ENCODE measurements around the gene BPIFB3.

Gene BPIFB3

DNA sequence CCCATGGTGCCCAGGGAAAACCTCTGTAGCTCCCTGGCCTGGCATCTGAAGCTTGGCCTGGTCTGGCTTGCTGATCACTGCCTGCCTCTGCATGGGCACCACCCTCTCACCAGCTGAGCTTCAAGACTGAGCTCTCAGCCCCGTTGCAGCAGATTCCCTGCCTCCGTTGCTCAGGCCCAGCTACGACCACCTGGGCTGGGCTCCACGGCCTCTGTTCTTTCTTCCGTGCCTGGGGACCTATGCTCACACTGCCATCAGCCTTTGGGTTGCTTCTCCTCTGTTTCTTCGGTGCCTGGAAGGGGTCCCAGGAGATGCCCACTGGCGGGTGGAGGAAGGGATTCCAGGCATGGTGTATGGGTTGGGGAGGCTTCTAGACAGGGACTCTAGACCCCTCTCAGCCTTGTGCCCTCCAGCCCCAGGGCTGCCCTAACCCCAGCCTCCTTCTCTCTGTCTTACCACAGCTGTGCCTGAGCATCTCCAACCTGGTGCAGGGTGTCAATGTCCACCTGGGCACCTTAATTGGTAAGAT lies 37.1 kb upstream of the BPIFB3 start:
- DNase-seq (ENCODE audit: low spot score), result no peak

DNA sequence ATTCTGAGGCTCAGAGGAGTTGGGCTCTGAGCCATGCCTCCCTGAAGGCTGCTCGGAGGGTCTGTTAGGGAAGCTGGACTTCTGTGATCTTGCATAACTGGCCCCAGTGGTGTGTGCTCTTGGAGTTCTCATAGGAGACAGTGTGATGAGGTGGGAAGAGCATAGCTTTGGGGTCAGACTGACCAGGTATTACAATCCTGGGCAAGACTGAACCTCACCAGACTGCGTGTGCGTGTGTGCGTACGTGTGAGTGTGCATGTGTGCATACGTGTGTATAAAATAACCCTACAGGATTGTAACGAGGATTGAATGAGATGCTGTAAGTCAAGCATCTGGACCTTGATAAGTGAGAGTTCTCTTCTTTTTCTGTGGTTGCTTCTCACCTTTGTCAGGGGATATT lies 36.2 kb upstream of the BPIFB3 start:
- DNase-seq (ENCODE audit: low spot score), result no peak

DNA sequence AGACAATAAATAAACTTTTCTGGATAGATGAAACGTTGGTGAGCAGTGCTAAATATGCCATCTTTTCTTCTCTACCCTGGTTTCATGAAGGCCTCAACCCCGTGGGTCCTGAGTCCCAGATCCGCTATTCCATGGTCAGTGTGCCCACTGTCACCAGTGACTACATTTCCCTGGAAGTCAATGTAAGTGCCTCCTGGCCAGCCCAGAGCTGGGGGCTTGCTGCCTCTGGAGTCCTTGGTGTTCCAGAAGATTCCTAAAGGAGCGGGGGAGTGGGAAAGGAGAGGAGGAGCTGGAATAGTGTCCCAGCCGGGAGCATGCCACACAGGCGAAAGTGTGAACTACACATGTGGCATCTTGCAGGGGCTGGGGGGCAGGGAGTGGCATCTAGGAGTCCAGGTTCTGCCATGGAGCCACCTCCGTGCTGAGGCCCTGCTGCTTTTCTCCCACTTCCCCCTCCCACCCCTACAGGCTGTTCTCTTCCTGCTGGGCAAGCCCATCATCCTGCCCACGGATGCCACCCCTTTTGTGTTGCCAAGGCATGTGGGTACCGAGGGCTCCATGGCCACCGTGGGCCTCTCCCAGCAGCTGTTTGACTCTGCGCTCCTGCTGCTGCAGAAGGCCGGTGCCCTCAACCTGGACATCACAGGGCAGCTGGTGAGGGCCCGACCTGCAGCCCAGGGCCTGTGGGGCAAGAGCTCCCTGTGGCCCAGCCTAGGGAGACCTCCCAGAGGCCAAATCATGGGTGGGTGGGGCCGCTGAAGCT lies 35.4 kb upstream of the BPIFB3 start:
- DNase-seq (ENCODE audit: low spot score), result no peak

DNA sequence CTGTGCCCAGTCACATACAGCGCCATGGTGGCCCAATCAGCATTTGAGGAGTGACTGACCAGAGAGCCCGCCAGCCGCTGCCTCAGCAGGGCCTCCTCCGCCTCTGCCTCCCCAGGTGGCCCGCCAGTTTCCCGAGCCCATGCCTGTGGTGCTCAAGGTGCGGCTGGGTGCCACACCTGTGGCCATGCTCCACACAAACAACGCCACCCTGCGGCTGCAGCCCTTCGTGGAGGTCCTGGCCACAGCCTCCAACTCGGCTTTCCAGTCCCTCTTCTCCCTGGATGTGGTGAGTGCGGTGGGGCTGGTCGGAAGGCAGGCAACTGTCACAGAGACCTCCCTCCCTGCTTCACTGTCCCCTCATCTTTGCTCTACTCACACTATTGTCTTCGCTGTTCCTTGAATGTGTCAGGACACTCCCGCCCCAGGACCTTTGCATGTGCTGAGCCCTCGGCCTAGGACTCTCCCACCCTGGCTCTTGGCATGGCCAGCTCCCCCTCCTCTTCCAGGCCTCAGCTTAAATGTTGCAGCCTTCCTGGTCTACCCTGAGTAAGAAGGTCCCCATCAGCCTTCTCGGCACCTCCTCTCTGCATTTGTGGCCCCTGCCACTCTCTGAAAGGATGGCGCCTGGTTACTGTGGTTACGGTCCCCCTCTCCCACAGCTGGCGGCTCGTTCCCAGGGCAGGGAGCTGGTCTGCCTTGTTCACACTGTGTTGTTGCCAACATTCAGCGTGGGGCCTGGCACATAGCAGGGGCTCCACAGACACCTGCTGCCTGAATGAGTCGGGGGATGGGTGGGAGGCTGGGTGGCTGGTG lies 34.0 kb upstream of the BPIFB3 start:
- no peak for DNase-seq (ENCODE audit: low spot score)

DNA sequence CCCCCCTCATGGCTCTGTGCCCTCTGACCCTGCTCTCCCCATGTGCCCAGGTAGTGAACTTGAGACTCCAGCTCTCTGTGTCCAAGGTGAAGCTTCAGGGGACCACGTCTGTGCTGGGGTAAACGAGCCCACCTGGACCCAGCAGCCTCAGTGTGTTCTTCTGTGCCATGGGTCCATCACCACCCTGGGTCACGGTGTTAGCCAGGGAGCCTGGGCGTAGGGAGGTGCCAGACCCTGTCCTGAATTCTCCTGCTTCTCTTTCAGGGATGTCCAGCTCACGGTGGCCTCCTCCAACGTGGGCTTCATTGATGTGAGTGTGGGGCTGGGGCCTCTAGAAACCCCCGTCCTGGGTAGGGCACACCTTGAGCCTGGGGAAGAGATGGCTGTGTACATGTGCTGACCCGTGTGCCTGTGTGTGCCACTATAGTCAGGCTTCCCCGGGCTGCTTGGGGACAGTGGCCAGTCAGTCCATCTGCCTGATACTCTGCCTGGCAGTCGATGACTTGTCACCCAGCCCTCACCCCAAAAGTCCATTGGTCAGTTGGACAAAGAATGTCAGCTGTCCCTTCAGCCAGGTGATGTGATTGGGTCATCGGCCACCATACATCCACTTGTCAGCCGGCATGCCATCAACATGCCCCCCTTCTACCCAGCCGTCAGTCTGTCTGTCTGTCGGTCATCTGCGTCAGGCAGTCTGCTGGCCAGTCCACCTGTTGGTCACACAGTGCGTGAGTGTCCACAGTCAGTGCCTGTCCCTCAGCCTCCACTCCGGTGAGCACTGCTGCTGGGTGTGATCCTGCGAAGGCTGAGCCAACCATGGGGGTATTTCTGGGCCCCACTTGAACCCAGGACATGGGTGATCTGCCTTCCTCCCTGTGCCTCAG lies 33.2 kb upstream of the BPIFB3 start:
- no peak for DNase-seq (ENCODE audit: low spot score)

DNA sequence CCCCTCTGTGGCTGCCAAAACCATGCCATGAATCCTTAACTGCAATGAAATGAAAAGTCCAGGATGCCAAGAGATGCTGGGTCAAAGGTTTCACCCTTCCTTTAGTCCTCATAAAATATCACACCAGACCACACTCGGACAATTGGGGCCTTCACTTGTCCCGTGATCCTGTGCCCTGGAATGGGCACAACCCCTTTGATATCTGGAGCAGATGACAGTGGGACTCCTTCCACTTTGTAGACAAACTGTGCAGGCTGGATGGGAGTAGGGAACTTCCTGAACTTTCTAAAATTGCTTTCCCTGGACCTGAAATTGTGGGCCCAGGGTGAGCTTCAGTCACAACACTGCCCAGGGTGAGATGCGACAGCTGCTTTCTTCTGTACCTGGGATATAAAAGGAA lies 31.8 kb upstream of the BPIFB3 start:
- no peak for DNase-seq (ENCODE audit: low spot score)

DNA sequence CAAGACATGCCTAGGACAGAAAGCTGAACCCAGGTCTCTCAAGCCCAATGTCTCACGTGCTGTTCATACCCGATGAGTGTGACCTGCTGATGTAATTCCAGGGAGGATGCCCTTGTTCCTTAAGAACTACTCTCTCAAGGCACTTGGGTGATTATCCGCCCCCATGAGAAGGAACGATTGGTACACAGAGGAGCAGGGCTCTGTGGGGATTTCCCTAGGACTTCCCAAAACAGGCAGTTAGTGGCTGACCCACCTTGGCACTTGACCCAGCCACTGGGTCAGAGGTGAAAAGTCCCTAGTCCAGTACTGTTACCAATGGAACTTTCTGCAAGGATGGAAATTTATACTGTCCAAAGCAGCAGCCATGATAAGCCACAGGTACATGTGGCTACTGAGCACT lies 31.4 kb upstream of the BPIFB3 start:
- DNase-seq (ENCODE audit: low spot score), result no peak

DNA sequence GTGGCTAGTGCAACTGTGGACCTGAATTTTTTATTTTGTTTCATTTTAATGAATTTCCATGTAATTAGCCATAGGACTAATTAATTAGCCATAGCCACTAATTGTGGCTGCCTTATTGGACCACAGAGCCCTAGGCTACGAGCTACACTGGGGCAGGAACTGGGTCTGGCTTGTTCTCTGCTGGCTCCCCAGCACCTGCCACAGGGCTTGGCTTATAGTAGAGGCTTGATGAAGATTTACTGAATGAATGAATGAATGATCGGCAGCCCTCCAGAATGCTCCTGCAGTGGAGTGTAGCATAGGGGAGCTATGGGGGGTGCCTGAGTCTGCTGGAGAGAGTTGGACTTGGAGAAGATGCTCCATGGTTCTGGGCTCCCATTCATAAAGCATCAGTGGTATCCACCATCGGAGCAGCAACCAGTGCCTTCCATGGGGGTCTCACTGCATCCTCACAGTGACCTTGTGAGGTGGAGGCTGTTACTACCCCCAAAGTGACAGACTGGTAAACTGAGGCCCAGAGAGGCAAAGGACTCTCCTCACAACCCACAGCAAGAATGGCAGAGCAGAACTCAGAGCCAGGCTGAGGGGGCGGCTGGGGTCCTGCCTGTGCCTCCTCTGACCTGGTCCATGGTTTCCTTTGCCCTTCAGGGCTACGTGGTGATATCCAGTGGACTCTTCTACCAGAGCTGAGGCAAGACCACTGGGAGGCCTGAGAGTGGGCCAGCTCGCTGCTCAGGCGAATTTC lies 30.8 kb upstream of the BPIFB3 start:
- no peak for DNase-seq (ENCODE audit: low spot score)

DNA sequence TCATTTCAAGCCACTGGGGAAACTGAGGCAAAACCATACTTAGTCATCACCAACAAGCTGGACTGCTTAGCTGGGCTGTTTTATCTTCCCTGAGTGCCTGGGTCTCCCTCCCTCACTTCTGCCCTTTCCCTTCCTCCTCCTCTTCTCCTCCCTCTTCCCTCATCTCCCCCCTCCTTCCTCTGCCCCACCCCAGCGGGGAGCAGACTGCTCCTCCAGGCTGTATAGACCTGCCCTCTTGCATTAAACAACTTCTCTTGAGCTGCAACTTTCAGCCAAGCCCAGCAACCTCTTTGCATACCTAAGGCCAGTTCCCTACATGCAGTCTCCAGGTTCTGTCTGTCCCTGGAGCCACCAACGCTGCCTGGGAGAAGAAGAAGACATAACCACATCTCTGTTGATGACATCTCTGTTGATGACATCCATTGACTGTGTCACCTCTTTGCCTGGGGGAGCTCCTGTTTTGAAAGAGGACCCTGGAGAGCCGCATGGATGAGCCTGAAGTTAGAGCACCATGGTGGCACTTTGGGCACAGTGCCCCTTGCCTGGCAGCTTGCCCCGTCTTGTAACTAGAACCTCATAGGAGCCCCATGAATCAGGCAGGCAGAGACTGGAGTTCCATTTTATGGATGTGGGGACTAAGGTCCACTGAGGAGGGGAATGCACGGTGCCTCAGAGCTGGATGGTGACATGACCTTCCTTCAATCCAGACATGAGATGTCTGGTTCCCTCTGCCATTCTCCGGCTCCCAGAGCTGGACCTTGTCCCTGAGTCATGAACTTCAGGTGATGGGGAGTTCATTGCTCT lies 30.1 kb upstream of the BPIFB3 start:
- DNase-seq (ENCODE audit: low spot score), result no peak

DNA sequence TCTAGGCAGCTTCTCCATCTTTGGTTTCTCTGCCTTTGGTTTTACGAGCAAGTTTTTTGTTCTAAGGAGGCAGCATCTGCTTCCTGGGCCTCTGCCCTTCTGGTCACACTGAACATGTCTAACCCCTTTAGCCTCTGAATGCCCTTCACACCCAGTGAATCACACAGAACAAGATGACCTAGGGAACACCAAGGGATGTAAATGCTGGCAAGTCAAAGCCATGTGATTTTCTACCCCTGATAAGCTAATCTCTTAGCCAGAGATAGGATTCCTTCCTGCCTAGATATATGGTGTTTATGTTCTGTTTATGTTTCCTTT lies 29.5 kb upstream of the BPIFB3 start:
- DNase-seq (ENCODE audit: low spot score), result no peak

DNA sequence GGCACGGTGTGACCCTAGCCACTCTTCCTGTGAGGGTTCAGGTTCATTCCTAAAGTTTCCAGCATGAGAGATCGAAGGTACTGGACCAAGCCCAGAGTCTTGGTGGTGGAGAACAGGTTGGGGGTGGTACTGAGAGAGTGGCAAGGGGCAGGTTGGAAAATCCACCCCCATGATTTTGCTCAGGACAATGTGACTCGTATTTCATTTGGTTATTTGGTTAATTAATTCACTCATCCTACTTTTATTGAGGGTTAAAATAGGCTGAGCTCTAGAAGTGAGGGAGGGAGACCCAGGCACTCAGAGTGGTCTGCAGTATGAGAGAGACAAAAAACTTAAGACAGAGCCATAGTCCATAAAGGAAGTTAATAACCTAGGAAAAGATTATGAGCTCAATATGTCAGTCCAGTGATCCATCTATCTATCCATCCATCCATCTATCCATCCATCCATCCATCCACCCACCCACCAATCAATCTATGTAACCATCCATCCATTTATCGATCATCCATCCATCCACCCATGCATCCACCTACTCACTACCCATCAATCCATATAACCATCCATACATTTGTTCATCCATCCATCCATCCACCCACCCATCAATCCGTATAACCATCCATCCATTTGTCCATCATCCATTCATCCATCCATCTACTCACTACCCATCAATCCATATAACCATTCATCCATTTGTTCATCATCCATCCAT lies 28.9 kb upstream of the BPIFB3 start:
- no peak for DNase-seq (ENCODE audit: low spot score)

DNA sequence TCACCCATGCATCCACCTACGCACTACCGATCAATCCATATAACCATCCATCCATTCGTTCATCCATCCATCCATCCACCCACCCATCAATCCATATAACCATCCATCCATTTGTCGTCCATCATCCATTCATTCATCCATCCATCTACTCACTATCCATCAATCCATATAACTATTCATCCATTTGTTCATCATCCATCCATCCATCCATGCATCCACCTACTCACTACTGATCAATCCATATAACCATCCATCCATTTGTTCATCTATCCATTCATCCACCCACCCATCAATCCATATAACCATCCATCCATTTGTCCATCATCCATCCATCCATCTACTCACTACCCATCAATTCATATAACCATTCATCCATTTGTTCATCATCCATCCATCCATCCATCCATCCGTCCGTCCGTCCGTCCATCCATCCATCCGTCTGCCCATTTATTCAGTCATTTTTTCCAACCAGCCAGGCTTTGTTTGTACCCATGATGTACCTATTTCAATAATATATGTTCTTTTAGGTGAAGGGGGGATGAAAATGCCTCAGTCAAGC lies 28.3 kb upstream of the BPIFB3 start:
- no peak for DNase-seq (ENCODE audit: low spot score)

DNA sequence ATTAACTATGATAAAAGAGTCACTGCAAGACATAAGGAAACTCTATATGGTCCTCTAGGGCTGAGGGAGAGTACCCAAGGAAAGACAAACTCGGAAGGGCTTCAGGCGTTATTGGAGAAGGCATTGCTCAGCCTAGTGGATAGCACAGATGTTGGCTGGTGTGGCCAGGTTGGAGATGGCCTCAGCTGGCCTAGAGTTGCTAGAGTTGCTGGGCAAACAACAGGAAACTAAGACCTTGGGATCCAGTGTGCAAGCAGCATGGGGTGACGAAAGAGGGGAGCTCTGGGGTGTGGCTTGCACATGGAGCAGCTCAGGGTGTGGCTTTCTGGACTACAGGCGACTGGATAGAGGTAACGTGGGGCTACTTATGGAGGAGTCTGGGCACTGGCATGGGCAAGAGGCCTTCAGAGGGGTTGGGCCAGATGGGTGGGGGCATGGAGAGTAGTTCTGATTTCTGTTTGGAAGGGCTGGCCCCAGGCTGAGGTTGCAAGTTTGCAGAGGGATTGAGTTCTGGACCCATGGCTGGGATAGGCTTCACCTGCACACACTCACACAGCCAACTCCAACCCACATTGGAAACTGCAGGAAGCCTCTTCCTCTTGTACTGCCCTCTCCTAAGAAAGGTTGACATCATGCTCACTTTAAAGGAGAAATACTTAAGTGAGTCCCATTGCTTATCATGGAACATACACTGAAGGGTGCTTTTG lies 27.5 kb upstream of the BPIFB3 start:
- no peak for DNase-seq (ENCODE audit: low spot score)

DNA sequence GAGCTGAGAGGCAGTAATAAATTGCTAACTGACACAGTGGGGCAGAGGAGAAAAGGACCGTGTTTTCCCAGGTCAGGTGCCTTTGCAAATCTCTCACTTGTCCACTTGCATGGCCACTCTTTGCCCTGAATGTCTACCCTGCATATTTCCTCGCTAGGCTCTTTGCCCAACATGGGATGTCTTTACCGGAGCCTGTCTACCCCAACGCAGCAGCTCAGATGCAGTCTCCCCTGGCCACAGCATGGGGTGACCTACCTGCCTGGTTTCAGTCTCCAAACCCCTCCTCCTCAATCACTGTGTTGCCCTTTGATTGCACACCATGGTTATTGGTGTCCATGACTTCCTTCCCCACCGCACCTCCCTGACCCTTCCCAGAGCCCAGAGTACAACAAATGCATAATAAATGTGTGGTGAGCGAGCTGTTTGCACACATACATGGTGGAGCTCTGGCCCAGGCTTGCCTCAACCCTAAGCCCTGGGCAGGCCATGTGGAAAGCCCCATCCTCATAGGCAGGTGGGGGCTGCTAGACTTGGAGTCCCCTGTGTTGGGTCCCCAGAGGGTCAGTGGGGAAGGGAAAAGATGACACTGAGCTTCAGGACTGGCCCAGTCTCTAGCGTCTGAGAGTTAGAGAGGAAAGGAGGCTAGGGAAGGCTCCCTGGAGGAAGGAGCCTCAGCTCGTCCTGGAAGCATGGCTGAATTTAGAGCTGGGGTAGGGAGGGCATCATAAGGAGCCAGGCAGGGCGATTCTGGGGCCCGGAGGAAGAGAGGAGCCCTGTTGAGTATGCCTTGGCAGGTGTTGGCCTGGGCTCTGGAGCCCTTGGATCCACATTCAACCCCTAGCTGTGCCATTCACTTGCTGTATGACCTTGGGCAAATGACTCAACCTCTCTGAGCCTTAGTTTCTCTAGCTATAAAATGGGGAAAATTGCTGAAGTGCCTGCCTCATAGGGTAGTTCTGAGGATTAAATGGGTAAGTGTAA lies 26.6 kb upstream of the BPIFB3 start:
- no peak for DNase-seq (ENCODE audit: low spot score)

DNA sequence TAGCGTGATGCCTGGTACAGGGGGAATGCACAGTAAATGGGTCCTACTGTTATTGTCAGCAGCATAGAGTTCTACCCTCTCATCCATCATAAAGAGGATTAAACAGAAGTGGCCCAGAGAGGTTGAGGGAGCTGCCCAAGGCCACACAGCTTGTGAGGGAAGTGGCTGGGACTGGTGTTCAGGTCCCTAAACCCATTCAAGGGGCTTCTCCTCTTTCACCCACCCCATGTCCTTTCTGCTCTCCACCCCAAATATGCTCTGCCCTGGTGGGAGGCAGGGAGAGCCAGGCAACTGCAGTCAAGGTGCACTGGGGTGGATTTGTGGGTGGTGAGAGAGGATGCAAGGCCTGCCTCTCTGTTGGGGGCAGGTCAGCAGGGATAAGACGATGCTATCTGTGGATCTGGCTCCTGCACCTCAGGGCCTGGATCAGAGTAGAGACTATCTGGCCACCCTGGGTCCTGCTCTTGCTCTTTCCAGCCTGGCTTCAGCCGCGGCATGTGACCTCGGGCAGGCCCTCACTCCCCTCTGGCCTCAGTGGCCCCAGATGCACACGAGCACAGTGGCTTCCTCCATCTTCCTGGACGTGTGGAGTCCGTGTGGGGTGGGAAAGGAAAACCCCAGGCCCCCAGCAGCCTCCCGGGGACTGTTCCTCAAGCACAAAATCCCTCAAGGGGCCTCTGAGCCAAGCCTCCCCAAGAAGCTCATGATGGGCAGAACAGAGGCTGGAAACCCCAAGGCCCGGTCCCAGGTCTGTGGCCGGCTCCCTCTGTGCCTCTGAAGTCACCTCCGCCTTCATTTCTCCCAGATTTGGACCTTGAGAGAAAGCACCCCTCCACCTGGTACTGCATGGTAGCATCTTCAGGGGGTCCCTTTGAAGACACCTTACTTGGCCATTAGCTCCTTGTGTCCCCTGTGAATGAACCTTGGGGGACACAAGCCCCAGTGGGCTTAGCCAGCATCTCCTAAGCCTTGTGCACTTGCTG lies 25.6 kb upstream of the BPIFB3 start:
- no peak for DNase-seq (ENCODE audit: low spot score)

DNA sequence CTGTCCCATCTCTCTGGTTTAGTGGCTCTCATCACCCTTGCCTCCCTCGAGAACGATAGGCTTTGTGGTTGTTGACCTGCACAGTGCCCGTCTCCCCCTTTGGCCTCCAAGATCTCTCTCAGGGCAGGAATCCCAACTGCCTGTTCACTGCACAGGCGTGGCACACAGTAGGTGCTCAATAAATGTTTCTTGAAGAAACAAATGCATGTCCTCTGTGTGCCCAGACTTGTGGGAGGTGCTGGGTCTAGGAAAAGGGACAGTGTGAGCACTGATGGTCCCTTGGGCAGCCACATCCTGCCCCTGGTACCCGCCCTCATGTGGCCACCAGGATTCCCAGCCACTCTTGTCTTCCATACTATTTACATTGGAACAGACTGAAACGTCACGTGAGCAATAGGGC lies 24.8 kb upstream of the BPIFB3 start:
- DNase-seq (ENCODE audit: low spot score), result no peak

DNA sequence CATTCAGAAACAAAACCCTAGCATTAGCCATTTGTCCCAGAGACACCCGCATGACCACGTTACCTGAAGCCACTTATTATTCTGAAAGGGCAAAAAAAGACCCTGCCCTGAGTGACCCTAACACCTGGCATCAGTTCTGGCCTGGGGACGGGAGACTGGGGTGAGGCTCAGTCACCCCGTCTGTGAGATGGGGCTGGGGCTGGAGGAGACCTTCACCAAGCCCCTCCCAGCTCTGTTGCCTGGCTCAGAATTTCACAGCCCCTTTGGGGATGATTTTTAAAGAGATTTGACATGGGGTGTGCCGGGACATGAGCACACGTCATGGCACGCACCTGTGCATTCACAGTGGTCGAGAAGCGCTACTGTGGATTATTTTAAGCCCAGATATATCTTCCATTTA lies 23.6 kb upstream of the BPIFB3 start:
- no peak for DNase-seq (ENCODE audit: low spot score)

Data from SW480 (cell line).